Ascending aorta (tissue), 2 donors: ENCODE results near the gene BTBD17. TPM values are rescaled to one million over a fixed set of nuclear protein-coding genes. Genes with fewer than 3 reads are reported as not detected.
"Not testable (repeated sequence)": the region's sequence is repeated elsewhere in the genome, so short reads cannot be mapped to it uniquely, and the experiment has no call there.

Source experiments
- DNase-seq, 2 donors: peaks; one replicate each; pipeline ENCODE4 v3.0.0-alpha.2; 2019; ENCODE audit warnings: low spot score in 2 of 2
- H3K27ac ChIP-seq, 2 donors: fragments of 200-600 bp; sonication (generic); one replicate each; pipeline ENCODE4 v1.5.1; 2016 to 2017; ENCODE audit warnings: mild to moderate bottlenecking in 1 of 2
- H3K27me3 ChIP-seq: fragments of 200-600 bp; sonication (generic); one replicate; pipeline ENCODE4 v1.5.1; 2017
- H3K36me3 ChIP-seq, 2 donors: fragments of 200-600 bp; sonication (generic); one replicate each; pipeline ENCODE4 v1.5.1; 2016
- H3K4me1 ChIP-seq, 2 donors: fragments of 200-600 bp; sonication (generic); one replicate each; pipeline ENCODE4 v1.5.1; 2016 to 2017; ENCODE audit warnings: mild to moderate bottlenecking in 1 of 2
- H3K4me3 ChIP-seq, 2 donors: fragments of 200-600 bp; sonication (generic); one replicate each; pipeline ENCODE4 v1.5.1; 2016 to 2017; ENCODE audit warnings: mild to moderate bottlenecking in 1 of 2
- H3K9me3 ChIP-seq, 2 donors: fragments of 200-600 bp; sonication (generic); one replicate each; pipeline ENCODE4 v1.5.1; 2016
- intact Hi-C: fragments of 100-400 bp; cut with DNase I; formaldehyde crosslinking; loops from one replicate; pipeline ENCODE4 v1.15.1; 2023
- total RNA-seq: library from RNA; depleted of rRNA; stranded (reverse); fragments of >200 nt; gene quantifications from one replicate; pipeline ENCODE4 v1.1.0, GENCODE V29; 2016
- TF ChIP-seq, protein P1 (sequence below), 3 experiments: fragments of 200-600 bp in 2 of 3; fragments of 450-650 bp in 1 of 3; sonication (generic) in 2 of 3; IDR thresholded peaks; one replicate each; pipeline ENCODE4 v1.5.1; 2016 to 2019; ENCODE audit warnings: antibody characterized with exemption in 3 of 3, mild to moderate bottlenecking in 1 of 3, moderate library complexity in 1 of 3

BTBD17 gene
- not detected for total RNA-seq

- Histone ChIP-seq H3K4me1 (peaks cover 0 to 5% of the 10 kb centered on the region in 2 donors), H3K9me3 (no peaks in the 10 kb centered on the region), H3K4me3 (no peak within 1 kb of the TSS), H3K36me3 (no peaks in the 10 kb centered on the region), H3K27ac (no peak within 1 kb of the TSS), H3K27me3 (peaks cover 19% of the 10 kb centered on the region)
- intact Hi-C loops, result no loop called here
- TF ChIP-seq, protein P1, sequence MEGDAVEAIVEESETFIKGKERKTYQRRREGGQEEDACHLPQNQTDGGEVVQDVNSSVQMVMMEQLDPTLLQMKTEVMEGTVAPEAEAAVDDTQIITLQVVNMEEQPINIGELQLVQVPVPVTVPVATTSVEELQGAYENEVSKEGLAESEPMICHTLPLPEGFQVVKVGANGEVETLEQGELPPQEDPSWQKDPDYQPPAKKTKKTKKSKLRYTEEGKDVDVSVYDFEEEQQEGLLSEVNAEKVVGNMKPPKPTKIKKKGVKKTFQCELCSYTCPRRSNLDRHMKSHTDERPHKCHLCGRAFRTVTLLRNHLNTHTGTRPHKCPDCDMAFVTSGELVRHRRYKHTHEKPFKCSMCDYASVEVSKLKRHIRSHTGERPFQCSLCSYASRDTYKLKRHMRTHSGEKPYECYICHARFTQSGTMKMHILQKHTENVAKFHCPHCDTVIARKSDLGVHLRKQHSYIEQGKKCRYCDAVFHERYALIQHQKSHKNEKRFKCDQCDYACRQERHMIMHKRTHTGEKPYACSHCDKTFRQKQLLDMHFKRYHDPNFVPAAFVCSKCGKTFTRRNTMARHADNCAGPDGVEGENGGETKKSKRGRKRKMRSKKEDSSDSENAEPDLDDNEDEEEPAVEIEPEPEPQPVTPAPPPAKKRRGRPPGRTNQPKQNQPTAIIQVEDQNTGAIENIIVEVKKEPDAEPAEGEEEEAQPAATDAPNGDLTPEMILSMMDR (IDR thresholded peaks at IDR 0.05), result peak in 2 of 3 experiments; percentile 42 to 54
- no peak for DNase-seq
Measured at GRCh38 chr17:74361230-74362068, at the start of gene BTBD17. Gene BTBD17, minus strand, starts transcription at chr17:74361868. Its CDS starts 49 bp downstream, at chr17:74361819.

DNA sequence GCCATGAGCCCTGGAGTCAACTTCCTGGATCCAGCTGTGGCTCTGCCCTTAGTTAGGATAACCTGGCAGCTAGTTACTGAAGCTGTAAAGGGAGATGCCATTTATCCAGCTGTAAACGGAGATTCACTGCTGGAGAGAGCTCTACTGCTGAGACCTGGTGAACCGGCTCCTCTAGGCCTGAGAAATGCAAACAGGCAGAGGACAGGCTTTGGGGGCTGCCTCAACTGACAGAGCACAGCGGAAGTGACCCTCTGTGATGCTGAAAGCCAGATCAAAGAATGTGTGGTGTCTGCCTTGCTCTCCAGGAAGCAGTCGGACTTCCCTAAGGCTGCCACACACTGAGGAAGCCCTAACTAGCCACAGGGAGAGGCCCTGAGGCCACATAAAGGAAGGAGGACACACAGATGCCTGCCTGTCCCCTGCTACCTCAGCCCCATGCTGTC lies 48.4 kb upstream of the BTBD17 start:
- H3K4me3 ChIP-seq, result no peak overlapping the region
- no peaks in the 10 kb centered on the region for H3K4me1 ChIP-seq
- TF ChIP-seq, protein P1 (IDR thresholded peaks at IDR 0.05), result no peak
- H3K36me3 ChIP-seq, result no peaks in the 10 kb centered on the region
- DNase-seq, result no peak
- no peak overlapping the region for H3K27ac ChIP-seq
- no peaks in the 10 kb centered on the region for H3K27me3 ChIP-seq
- H3K9me3 ChIP-seq, result no peaks in the 10 kb centered on the region
- intact Hi-C loops, result no loop called here

DNA sequence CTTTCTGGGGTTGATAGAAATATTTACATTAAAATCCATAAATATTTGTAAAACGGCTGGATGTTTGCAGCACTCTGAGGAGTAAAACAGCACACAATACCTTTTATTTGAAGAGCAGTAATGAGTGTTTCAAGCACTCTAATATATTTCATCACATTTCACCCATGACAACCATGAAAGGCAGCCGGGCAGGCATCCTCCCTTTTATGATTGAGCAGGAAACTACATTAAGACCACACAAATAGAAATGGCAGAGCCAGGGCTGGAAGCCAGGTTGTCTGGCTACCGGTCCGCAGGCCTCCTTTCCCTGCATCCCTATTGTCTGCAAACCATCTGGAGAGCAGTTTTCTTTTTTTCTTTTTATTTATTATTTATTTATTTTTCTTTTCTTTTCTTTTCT lies 47.1 kb upstream of the BTBD17 start:
- no peak for DNase-seq
- intact Hi-C loops, result no loop called here
- Histone ChIP-seq H3K27me3 (no peaks in the 10 kb centered on the region), H3K9me3 (no peaks in the 10 kb centered on the region), H3K36me3 (no peaks in the 10 kb centered on the region), H3K4me1 (no peaks in the 10 kb centered on the region), H3K27ac (no peak overlapping the region), H3K4me3 (no peak overlapping the region)
- TF ChIP-seq, protein P1 (IDR thresholded peaks at IDR 0.05), result no peak

GRCh38 chr17:74408262-74408661 lies 46.6 kb upstream of the BTBD17 start:
- no peak for DNase-seq
- intact Hi-C loops, result no loop called here
- no peaks in the 10 kb centered on the region for H3K9me3 ChIP-seq
- H3K27me3 ChIP-seq, result no peaks in the 10 kb centered on the region
- no peaks in the 10 kb centered on the region for H3K36me3 ChIP-seq
- H3K4me1 ChIP-seq, result no peaks in the 10 kb centered on the region
- H3K27ac ChIP-seq, result no peak overlapping the region
- H3K4me3 ChIP-seq, result no peak overlapping the region
- TF ChIP-seq, protein P1 (IDR thresholded peaks at IDR 0.05), result peak in 1 of 3 experiments; percentile 5

- Histone ChIP-seq H3K27me3 (no peaks in the 10 kb centered on the region), H3K27ac (no peak overlapping the region), H3K9me3 (no peaks in the 10 kb centered on the region), H3K4me3 (no peak overlapping the region), H3K36me3 (no peaks in the 10 kb centered on the region), H3K4me1 (no peaks in the 10 kb centered on the region)
- intact Hi-C loops, result no loop called here
- no peak for DNase-seq
- TF ChIP-seq, protein P1 (IDR thresholded peaks at IDR 0.05), result no peak
Measured at GRCh38 chr17:74407384-74407783, 45.7 kb upstream of the BTBD17 start.

DNA sequence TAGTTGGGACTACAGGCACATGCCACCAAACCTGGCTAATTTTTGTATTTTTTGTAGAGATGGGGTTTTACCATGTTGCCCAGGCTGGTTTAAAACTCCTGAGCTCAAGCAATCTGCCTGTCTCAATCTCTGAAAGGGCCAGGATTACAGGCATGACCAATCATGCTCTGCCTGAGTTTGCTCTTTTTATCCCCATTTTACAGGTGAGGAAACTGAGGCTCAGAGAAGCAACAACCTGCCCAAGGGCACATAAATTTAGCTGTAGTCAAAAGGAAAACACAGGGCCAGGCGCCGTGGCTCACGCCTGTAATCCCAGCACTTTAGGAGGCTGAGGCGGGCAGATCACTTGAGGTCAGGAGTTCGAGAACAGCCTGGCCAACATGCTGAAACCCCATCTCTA lies 43.6 kb upstream of the BTBD17 start:
- H3K4me1 ChIP-seq, H3K27me3 ChIP-seq, H3K36me3 ChIP-seq, intact Hi-C loops, H3K4me3 ChIP-seq, H3K9me3 ChIP-seq, H3K27ac ChIP-seq, DNase-seq: not testable (repeated sequence)
